NCI-H2081 treated with DMSO at 0.1 percent for 48 hours (cell line): Measurements from ENCODE around the gene ZNF700.
"Not testable (repeated sequence)": the region's sequence is repeated elsewhere in the genome, so short reads cannot be mapped to it uniquely, and the experiment has no call there.

Source experiments
- DNase-seq: peaks from one replicate; lab custom pipeline; 2025; lab: John Stamatoyannopoulos, UW

Gene ZNF700

GRCh38 chr19:11924886-11925650 is at the start of gene ZNF700:
TSS of gene ZNF700 (plus strand) at chr19:11925107. CDS start at chr19:11925211, 104 bp downstream.
- DNase-seq = peak; percentile 63

DNA sequence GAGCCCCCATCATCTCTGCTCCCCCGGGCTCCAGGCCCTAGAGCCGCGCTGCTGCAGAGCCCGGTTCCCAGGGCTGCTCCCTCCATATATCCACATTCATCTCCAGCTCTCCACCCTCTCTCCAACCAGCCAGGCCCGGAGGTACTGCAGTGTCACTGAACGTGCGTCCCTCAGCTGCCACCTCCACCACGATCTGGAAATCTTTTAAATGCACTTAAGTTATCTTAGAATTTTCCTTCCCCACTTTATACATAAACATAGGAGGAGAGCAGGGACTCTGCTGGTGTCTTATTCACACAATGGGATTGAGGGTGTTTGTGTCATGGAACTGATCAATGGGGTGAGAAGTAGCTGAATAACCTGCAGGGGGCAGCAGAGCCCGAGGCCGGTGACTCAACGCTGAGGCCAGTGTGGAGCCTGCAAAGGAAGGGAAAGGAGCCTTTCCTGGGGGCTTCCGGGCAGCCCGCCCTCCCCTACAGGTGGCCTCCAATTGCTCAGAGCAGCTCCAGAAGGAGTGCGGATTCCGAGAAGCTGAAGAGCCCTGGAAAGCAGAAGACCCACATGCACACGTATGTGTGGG is 45.1 kb upstream of the ZNF700 start:
- not testable (repeated sequence) for DNase-seq

- no peak for DNase-seq
Observed at GRCh38 chr19:11880598-11880997, 44.3 kb upstream of the ZNF700 start.

GRCh38 chr19:11881151-11881800 is 43.6 kb upstream of the ZNF700 start:
- no peak for DNase-seq

DNA sequence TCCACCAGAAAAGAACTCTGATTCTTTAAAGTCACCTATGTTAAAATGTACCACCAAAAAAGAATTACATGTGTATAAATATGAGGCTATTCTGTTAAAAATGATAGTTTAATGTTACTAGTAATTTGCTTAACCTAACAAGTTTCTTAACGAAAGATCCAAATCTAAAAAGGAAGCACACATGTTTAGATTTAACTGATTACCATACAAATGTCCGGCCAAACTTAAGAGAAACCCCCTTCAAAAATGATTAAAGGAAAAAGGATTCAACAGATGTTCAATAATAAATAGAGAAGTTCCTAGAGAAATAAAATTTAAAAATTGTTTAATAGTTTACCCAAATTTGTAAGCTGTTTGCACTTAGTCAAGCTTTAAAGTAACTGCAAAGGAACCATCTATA is 42.3 kb upstream of the ZNF700 start:
- DNase-seq = no peak

DNA sequence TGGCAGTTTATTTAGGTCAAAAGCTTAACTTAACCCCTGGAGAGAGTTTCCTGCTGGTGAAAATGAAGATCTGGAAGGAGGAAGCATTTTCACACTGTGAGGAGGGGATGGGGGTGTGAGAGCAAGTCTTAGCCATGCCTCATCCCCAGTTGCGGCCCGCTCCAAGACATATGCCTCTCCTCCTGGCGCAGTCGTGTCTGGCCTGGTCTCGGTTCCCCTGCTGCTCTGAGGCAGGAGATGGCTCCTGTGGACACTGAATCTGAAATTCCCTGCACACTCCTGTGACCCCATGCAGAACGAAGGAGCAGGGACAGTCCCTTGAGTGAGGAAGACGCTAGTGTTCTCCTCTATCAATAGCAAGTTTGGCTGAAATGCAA is 37.7 kb upstream of the ZNF700 start:
- no peak for DNase-seq

- no peak for DNase-seq
Observed at GRCh38 chr19:11887611-11888531, 37.0 kb upstream of the ZNF700 start, which contains the start of gene ZNF69. TSS of gene ZNF69 (plus strand) at chr19:11887782. CDS start at chr19:11887924, 142 bp downstream.

- DNase-seq = not testable (repeated sequence)
Observed at GRCh38 chr19:11889901-11890300, 35.0 kb upstream of the ZNF700 start.

DNA sequence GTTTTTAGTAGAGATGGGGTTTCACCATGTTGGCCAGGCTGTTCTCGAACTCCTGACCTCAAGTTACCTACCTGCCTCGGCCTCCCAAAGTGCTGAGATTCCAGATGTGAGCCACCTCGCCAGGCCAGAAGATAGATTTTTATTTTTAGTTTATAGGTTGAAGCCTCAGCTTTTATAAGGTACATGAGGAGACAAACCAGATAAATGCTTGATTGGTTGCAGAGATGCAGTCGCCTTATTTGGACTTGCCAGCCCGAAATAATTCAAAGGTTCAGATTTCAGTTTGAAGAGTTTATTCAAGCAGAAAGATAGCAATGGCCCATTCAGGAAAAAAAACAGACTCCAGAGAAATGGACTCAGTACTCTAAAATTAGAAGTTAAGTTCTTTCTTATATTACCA is 34.3 kb upstream of the ZNF700 start:
- no peak for DNase-seq

GRCh38 chr19:11894851-11895250 is 30.1 kb upstream of the ZNF700 start:
- no peak for DNase-seq

DNA sequence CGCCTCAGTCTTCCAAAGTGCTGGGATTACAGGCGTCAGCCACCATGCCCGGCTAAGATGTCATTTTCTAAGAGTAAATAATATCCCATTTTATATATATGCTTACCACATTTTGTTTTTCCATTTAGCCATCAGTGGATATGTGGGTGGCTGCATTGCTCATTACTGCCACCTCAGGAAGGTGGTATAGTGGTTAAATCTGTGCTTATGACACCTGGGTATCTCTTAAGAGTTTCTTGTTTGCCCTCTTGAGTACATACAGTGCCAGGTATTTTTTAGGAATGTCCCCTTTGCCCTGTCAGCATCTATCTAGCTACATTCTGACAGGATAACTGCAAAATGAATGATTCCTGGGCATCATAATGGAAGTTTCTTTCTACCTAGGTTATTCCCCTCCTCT is 22.7 kb upstream of the ZNF700 start:
- no peak for DNase-seq

- no peak for DNase-seq
Observed at GRCh38 chr19:11905928-11906327, 19.0 kb upstream of the ZNF700 start.

DNA sequence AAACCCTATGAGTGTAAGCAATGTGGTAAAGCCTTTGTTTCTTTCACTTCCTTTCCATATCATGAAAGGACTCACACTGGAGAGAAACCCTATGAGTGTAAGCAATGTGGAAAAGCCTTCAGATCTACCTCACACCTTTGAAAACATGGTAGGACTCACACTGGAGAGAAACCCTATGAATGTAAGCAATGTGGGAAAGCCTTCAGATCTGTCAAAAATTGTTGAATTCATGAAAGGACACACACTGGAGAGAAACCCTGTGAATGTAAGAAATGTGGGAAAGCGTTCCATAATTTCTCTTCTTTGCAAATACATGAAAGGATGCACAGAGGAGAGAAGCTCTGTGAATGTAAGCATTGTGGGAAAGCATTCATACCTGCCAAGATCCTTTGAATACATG is 13.0 kb upstream of the ZNF700 start:
- DNase-seq = not testable (repeated sequence)

DNA sequence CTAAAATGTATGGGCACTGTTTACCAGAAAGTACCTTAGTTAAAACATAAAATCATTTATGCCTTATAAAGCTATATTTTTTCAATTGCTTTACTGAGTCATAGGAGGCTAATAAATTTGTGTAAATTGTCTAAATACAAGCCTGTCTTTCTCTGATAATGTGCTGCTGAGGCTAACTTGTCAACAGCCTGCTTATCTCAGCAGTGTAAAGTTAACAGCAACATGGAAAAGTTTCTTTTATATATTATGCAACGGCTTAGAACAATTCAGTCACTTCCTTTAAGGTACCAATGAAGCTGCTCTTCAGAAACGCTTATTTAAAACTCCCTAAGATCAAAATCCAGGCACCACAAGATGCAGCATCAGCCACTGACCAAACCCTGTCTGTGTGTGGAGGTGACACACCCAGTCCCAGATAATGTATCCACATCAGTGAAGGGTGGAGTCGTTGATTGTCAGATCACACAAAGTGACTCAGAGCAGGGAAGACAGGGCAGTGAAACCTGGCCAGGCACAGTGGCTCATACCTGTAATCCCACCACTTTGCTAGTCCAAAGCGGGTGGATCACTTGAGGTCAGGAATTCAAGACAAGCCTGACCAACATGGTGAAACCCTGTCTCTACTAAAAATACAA is 10.4 kb upstream of the ZNF700 start:
- not testable (repeated sequence) for DNase-seq

GRCh38 chr19:11921852-11922495 is 2.9 kb upstream of the ZNF700 start:
- no peak for DNase-seq

DNA sequence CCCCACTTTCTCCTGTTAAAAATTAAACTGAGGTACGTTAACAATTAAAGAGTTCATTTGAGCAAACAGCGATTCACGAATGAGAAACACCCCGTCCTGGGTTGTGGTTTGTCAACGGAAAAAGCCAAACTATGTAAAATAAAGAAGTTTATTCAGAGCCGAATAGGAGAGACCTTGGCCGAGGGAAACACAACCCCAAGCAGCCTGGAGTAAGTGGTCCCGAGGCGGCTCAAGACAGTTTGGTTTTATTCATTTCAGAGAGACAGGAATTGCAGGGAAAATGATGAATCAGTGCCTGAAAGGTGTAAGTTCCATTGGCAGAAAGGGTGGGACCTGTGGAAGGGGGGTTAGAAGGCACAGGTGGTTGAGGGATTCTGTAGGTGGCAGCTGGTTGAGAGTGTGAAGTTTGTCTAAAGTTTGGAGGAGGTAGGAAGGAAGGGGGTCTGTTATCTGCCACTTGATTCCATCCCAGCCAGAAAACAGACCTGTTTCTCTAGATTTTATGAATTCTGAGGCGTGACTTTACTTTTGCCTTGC is 812 bp downstream of the ZNF700 start:
- DNase-seq = not testable (repeated sequence)

- DNase-seq = no peak
Observed at GRCh38 chr19:11927227-11927626, 2.3 kb downstream of the ZNF700 start.

DNA sequence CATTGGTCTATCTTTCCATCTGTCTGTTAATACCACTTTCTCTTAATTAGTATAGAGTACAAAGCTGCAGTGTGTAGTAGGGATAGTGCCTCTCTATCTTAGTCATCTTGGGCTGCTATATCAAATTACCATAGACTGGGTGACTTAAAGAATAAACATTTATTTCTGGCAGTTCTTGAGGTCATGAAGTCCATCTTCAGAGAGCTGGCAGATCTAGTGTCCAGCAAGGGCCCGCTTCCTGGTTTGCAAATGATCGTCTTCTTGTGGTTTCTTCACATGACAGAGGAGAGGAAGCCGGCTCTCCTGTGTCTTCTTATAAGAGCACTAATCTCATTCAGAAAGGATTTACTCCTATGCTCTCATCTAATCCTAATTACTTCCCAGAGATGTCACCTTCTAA is 6.1 kb downstream of the ZNF700 start:
- no peak for DNase-seq

- DNase-seq = no peak
Observed at GRCh38 chr19:11931513-11931912, 6.6 kb downstream of the ZNF700 start.

DNA sequence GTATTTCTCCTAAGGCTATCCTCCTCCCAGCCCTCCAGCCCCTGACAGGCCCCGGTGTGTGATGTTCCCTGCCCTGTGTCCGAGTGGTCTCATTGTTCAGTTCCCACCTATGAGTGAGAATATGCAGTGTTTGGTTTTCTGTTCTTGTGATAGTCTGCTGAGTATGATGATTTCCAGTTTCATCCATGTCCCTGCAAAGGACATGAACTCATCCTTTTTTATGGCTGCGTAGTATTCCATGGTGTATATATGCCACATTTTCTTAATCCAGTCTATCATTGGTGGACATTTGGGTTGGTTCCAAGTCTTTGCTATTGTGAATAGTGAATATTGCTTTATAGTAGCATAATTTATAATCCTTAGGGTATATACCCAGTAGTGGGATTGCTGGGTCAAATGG is 10.9 kb downstream of the ZNF700 start:
- not testable (repeated sequence) for DNase-seq

DNA sequence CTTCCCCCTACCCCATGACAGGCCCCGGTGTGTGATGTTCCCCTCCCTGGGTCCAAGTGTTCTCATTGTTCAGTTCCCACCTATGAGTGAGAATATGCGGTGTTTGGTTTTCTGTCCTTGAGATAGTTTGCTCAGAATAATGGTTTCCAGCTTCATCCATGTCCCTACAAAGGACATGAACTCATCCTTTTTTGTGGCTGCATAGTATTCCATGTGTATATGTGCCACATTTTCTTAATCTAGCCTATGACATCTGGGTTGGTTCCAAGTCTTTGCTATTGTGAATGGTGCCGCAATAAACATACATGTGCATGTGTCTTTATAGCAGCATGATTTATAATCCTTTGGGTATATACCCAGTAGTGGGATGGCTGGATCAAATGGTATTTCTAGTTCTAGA is 13.5 kb downstream of the ZNF700 start:
- DNase-seq = not testable (repeated sequence)
